KOPT-K1 (cell line): ENCODE data around the gene MCF2L.

Source experiments
- H3K27ac ChIP-seq: fragments of 200-600 bp; sonication (generic); 2 replicates; pipeline ENCODE4 v1.5.1; 2016; ENCODE audit warnings: antibody characterized with exemption, mild to moderate bottlenecking, low read depth, low read length; ENCODE audit not compliant: poor library complexity, severe bottlenecking
- H3K36me3 ChIP-seq: fragments of 200-600 bp; sonication (generic); 2 replicates; pipeline ENCODE4 v1.5.1; 2017; ENCODE audit warnings: antibody characterized with exemption, mild to moderate bottlenecking, low read length, moderate library complexity; ENCODE audit not compliant: insufficient read depth
- H3K9me3 ChIP-seq: fragments of 200-600 bp; sonication (generic); 2 replicates; pipeline ENCODE4 v1.5.1; 2017; ENCODE audit warnings: antibody characterized with exemption, low read length, mild to moderate bottlenecking; ENCODE audit not compliant: insufficient read depth, poor library complexity, severe bottlenecking

Gene MCF2L

GRCh38 chr13:113064534-113065405, 95.8 kb downstream of the MCF2L start:
- no peak overlapping the region for H3K27ac ChIP-seq
- H3K9me3 ChIP-seq: no peaks in the 10 kb centered on the region
- H3K36me3 ChIP-seq: no peaks in the 10 kb centered on the region

GRCh38 chr13:113065406-113066141, 96.6 kb downstream of the MCF2L start:
- Histone ChIP-seq H3K9me3 (no peaks in the 10 kb centered on the region), H3K36me3 (no peaks in the 10 kb centered on the region), H3K27ac (no peak overlapping the region)

DNA sequence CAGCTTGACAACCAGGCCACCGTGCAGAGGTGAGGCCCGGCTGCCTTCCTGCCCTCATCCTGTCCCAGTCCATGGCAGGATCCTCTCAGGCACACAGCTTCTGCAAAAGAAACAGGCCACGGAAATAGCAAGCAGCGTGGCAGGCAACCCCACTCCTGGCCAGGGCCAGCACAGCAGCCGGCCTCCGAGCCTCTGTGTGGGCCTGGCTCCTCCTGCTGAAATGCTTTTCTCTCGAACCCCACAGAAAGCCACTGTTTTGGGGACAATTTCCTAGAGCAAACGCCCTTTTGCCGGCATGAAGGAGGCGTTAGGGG, 97.1 kb downstream of the MCF2L start:
- Histone ChIP-seq H3K9me3 (no peaks in the 10 kb centered on the region), H3K27ac (no peak overlapping the region), H3K36me3 (no peaks in the 10 kb centered on the region)

DNA sequence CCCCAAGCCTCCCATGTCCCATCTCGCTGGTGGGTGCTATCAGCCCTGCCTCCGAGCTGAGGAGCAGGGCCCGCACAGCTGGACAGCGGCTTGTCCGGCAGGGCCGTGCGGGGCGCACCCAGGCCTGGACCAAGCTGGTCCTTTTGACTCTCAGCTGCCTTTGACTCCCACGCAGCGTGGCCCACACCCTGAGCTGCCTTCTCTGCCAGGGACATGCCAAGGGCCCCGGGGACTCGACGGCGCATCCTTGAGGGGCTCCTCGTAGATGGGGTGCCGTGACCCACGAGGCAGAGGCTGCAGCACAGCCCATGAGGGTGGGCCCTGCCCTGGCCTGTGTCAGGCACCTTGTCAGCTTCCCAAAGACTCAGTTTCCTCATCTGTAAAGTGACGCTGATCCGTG, 97.7 kb downstream of the MCF2L start:
- Histone ChIP-seq H3K9me3 (no peaks in the 10 kb centered on the region), H3K27ac (no peak overlapping the region), H3K36me3 (no peaks in the 10 kb centered on the region)

- H3K9me3 ChIP-seq: no peaks in the 10 kb centered on the region
Measured at GRCh38 chr13:113069861-113070805, 101.1 kb downstream of the MCF2L start.

GRCh38 chr13:113070855-113071254, 101.8 kb downstream of the MCF2L start:
- Histone ChIP-seq H3K27ac (no peak overlapping the region), H3K9me3 (no peaks in the 10 kb centered on the region), H3K36me3 (no peaks in the 10 kb centered on the region)

More at GRCh38 chr13:113069861-113070805, 101.1 kb downstream of the MCF2L start:
- H3K36me3 ChIP-seq: no peaks in the 10 kb centered on the region
- no peak overlapping the region for H3K27ac ChIP-seq

DNA sequence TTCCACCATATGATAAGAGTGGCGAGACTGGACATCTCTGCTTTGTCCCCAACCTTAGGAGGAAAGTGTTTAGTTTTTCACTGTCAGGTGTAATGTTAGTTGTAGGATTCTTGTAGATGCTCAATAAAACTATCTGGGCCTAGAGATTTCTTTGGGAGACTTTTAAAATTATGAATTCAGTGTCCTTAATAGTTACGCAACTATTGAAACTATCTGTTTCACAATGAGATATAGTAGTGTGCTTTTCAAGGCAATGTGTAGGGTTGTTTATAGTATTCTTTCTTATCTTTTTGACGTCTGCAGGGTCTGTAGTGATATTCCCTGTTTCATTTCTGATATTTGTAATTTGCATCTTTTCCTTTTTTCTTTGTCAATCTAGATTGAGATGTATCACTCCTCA, 103.4 kb downstream of the MCF2L start:
- no peak overlapping the region for H3K27ac ChIP-seq
- no peaks in the 10 kb centered on the region for H3K36me3 ChIP-seq
- H3K9me3 ChIP-seq: no peaks in the 10 kb centered on the region

- no peaks in the 10 kb centered on the region for H3K9me3 ChIP-seq
- no peaks in the 10 kb centered on the region for H3K36me3 ChIP-seq
- H3K27ac ChIP-seq: no peak overlapping the region
Measured at GRCh38 chr13:113073942-113074341, 104.9 kb downstream of the MCF2L start.

DNA sequence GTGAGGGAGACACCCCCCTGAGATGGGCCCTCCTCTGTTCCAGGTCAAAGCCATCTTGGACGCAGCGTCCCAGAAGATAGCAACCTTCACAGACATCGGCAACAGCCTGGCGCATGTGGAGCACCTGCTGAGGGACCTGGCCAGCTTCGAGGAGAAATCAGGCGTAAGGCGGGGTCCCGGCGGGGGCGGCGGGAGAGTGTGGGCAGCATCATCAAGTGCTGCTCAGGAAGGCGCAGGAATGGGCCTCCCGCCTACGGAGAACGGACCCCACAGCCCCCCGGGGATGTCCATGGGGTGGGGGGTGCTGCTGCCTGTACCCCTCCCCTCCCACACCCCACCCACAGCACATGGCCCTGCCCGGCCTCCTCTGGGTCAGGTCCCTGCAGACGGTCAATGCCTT, 105.4 kb downstream of the MCF2L start:
- H3K27ac ChIP-seq: no peak overlapping the region
- H3K9me3 ChIP-seq: no peaks in the 10 kb centered on the region
- no peaks in the 10 kb centered on the region for H3K36me3 ChIP-seq

DNA sequence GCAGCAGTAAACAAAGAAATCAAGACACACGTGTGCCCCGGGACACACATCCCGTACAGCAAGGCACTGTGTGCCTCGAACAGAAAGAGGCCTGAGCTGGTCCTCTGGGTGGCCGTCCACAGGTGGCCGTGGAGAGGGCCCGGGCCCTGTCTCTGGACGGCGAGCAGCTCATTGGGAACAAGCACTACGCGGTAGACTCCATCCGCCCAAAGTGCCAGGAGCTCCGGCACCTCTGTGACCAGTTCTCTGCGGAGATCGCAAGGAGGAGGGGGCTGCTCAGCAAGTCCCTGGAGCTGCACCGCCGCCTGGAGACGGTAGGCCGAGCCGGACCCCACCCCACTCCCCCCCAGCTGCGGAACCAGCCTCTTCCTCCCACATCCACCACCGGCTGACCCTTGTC, 105.9 kb downstream of the MCF2L start:
- H3K9me3 ChIP-seq: no peaks in the 10 kb centered on the region
- no peak overlapping the region for H3K27ac ChIP-seq
- H3K36me3 ChIP-seq: no peaks in the 10 kb centered on the region

DNA sequence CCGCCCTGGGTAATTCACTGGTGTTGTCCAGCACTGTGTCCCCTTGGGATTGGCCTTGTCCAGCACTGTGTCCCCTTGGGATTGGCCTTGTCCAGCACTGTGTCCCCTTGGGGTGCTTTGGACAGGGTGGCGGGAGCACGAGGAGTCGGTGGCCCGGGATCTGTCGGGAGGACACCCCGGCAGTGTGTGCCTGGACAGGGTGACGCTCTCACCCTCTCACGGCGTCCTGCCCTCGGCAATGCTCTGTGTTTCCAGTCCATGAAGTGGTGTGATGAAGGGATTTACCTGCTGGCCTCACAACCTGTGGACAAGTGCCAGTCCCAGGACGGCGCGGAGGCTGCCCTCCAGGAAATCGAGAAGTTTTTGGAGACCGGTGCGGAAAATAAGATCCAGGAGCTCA, 106.7 kb downstream of the MCF2L start:
- no peaks in the 10 kb centered on the region for H3K9me3 ChIP-seq

DNA sequence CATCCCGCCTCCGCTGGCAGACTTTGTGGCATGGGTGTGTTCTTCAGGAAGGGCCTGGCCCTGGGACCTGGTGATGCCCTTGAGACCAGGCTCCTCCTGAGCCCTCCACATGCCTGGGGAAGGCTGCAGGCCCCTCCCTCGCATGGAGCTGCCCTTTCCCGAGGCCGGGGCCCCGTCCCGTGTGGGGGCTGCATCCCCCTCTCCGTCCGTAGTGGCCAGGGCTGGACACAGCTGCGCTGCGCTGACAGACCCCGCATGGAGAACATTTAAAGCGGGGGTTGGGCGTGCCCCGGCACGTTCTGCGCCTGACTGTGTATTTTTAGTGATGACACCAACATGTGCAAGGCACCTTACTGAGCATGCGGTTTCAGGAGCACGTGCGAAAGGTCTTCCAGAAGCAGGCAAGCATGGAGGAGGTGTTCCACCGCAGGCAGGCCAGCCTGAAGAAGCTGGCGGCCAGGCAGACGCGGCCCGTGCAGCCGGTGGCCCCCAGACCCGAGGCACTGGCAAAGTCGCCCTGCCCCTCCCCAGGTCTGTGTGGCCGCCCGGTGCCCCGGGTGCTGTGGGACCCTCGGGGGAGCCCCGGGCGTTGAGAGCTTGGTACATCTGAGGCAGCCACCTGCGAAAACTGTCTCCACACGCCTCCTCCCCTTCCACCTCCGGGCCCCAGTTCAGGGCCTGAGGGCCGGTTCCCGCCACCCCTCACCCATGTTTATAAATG, 107.8 kb downstream of the MCF2L start:
- no peaks in the 10 kb centered on the region for H3K36me3 ChIP-seq
- no peaks in the 10 kb centered on the region for H3K9me3 ChIP-seq
- H3K27ac ChIP-seq: no peak overlapping the region

More for the DNA sequence above, 106.7 kb downstream of the MCF2L start:
- no peak overlapping the region for H3K27ac ChIP-seq
- no peaks in the 10 kb centered on the region for H3K36me3 ChIP-seq

GRCh38 chr13:113077566-113077952, 108.5 kb downstream of the MCF2L start:
- H3K9me3 ChIP-seq: no peaks in the 10 kb centered on the region
- no peaks in the 10 kb centered on the region for H3K36me3 ChIP-seq

More at GRCh38 chr13:113077566-113077952, 108.5 kb downstream of the MCF2L start:
- no peak overlapping the region for H3K27ac ChIP-seq
